ENCODE data around the gene RPL37. TPM values are rescaled to one million over a fixed set of nuclear protein-coding genes. Genes with fewer than 3 reads are reported as not detected.

RPL37 gene
- total RNA-seq, 4 donors from 2014 or later, result 54.4 to 499 (median 123) TPM

GRCh38 chr5:40780858-40781257 is 54.2 kb downstream of the RPL37 start:
- no peak overlapping the region for H3K27ac ChIP-seq
- intact Hi-C loops (cut with DNase I), result no loop called here
- DNase-seq, result no peak
- H3K36me3 ChIP-seq, result peaks cover 6 to 7% of the 10 kb centered on the region in 2 donors
- no peaks in the 10 kb centered on the region for H3K9me3 ChIP-seq
- no peak for TF ChIP-seq CTCF (IDR thresholded peaks at IDR 0.05)
- no peak overlapping the region for H3K4me3 ChIP-seq (replicated peaks in 1 of 3)
- 96 to 98% methylated on average over 3 of the region's 3 CpGs for WGBS, 2 donors
- peaks cover 0 to 4% of the 10 kb centered on the region in 2 donors for H3K4me1 ChIP-seq
- no peaks in the 10 kb centered on the region for H3K27me3 ChIP-seq

- H3K9me3 ChIP-seq, result no peaks in the 10 kb centered on the region
- TF ChIP-seq CTCF (IDR thresholded peaks at IDR 0.05), result no peak
- TF ChIP-seq POLR2A (IDR thresholded peaks at IDR 0.05), result no peak
- H3K4me1 ChIP-seq, result peaks cover 0 to 4% of the 10 kb centered on the region in 2 donors
- no peak overlapping the region for H3K4me3 ChIP-seq (replicated peaks in 1 of 3)
- no peak overlapping the region for H3K27ac ChIP-seq
- intact Hi-C loops (cut with DNase I), result no loop called here
- no peak for DNase-seq
- WGBS, 2 donors, result 89 to 92% methylated on average over 5 of the region's 5 CpGs
- peaks cover 13 to 14% of the 10 kb centered on the region in 2 donors for H3K36me3 ChIP-seq
- H3K27me3 ChIP-seq, result no peaks in the 10 kb centered on the region
These were observed 54.8 kb downstream of the RPL37 start for GRCh38 chr5:40780199-40780598.

GRCh38 chr5:40779561-40779960 is 55.5 kb downstream of the RPL37 start:
- Histone ChIP-seq H3K9me3 (no peaks in the 10 kb centered on the region), H3K27me3 (no peaks in the 10 kb centered on the region), H3K4me3 (replicated peaks in 1 of 3) (no peak overlapping the region), H3K27ac (no peak overlapping the region), H3K36me3 (peaks cover 19 to 20% of the 10 kb centered on the region in 2 donors), H3K4me1 (peaks cover 0 to 4% of the 10 kb centered on the region in 2 donors)
- intact Hi-C loops (cut with DNase I), result no loop called here
- TF ChIP-seq CTCF (IDR thresholded peaks at IDR 0.05), result no peak
- no peak for TF ChIP-seq POLR2A (IDR thresholded peaks at IDR 0.05)
- 92 to 95% methylated on average over 6 of the region's 6 CpGs for WGBS, 2 donors
- no peak for DNase-seq

GRCh38 chr5:40778133-40778532 is 56.9 kb downstream of the RPL37 start:
- H3K9me3 ChIP-seq, result no peaks in the 10 kb centered on the region
- no peak for DNase-seq
- peaks cover 0 to 4% of the 10 kb centered on the region in 2 donors for H3K4me1 ChIP-seq
- no peaks in the 10 kb centered on the region for H3K27me3 ChIP-seq
- H3K36me3 ChIP-seq, result peaks cover 19 to 21% of the 10 kb centered on the region in 2 donors
- WGBS, 2 donors, result 97% methylated on average over 1 of the region's 1 CpG
- intact Hi-C loops (cut with DNase I), result no loop called here
- no peak overlapping the region for H3K27ac ChIP-seq
- no peak overlapping the region for H3K4me3 ChIP-seq (replicated peaks in 1 of 3)
- no peak for TF ChIP-seq POLR2A (IDR thresholded peaks at IDR 0.05)
- no peak for TF ChIP-seq CTCF (IDR thresholded peaks at IDR 0.05)

GRCh38 chr5:40776658-40776977 is 58.4 kb downstream of the RPL37 start:
- H3K27me3 ChIP-seq, result no peaks in the 10 kb centered on the region
- intact Hi-C loops (cut with DNase I), result no loop called here
- DNase-seq, result no peak
- 94% methylated on average over 1 of the region's 1 CpG for WGBS, 2 donors
- H3K9me3 ChIP-seq, result no peaks in the 10 kb centered on the region
- no peak overlapping the region for H3K27ac ChIP-seq
- H3K4me1 ChIP-seq, result no peaks in the 10 kb centered on the region
- H3K4me3 ChIP-seq (replicated peaks in 1 of 3), result no peak overlapping the region
- H3K36me3 ChIP-seq, result peaks cover 20 to 21% of the 10 kb centered on the region in 2 donors
- TF ChIP-seq POLR2A (IDR thresholded peaks at IDR 0.05) (no peak), CTCF (IDR thresholded peaks at IDR 0.05) (no peak)
